ENCODE results near the gene RBPJ. TPM values are rescaled to one million over a fixed set of nuclear protein-coding genes. Genes with fewer than 3 reads are reported as not detected.

Gene RBPJ
- total RNA-seq, 4 donors from 2014 or later, result 42.9 to 238 (median 75.2) TPM

- H3K36me3 ChIP-seq, result no peaks in the 10 kb centered on the region
- no peak overlapping the region for H3K4me3 ChIP-seq
- TF ChIP-seq CTCF (IDR thresholded peaks at IDR 0.05) (no peak), POLR2A (IDR thresholded peaks at IDR 0.05) (no peak)
- no peaks in the 10 kb centered on the region for H3K9me3 ChIP-seq
- intact Hi-C loops (cut with DNase I; ENCODE audit: low total_unique reads), result loop anchor here (10.0 kb wide), 1 partner anchor 77 kb away; no protein-coding TSS in a partner anchor
- H3K4me1 ChIP-seq, result peaks cover 0 to 9% of the 10 kb centered on the region in 2 donors
- no peak for DNase-seq
- H3K27me3 ChIP-seq, result no peaks in the 10 kb centered on the region
- H3K27ac ChIP-seq, result no peak overlapping the region
These were observed 16.8 kb downstream of the RBPJ start for GRCh38 chr4:26337612-26338011.

GRCh38 chr4:26342328-26343037 is 21.7 kb downstream of the RBPJ start:
- Histone ChIP-seq H3K4me3 (no peak overlapping the region), H3K9me3 (no peaks in the 10 kb centered on the region), H3K4me1 (peaks cover 4 to 9% of the 10 kb centered on the region in 2 donors), H3K36me3 (no peaks in the 10 kb centered on the region), H3K27ac (peak overlapping the region in 1 of 2 donors; percentile 4), H3K27me3 (no peaks in the 10 kb centered on the region)
- no peak for TF ChIP-seq CTCF (IDR thresholded peaks at IDR 0.05)
- TF ChIP-seq POLR2A (IDR thresholded peaks at IDR 0.05), result no peak
- DNase-seq, result no peak
- intact Hi-C loops (cut with DNase I; ENCODE audit: low total_unique reads), result no loop called here

GRCh38 chr4:26343038-26343398 is 22.2 kb downstream of the RBPJ start:
- no peak for DNase-seq
- Histone ChIP-seq H3K9me3 (no peaks in the 10 kb centered on the region), H3K4me1 (peaks cover 4 to 9% of the 10 kb centered on the region in 2 donors), H3K36me3 (no peaks in the 10 kb centered on the region), H3K4me3 (no peak overlapping the region), H3K27ac (peak overlapping the region in 1 of 2 donors; percentile 4), H3K27me3 (no peaks in the 10 kb centered on the region)
- no peak for TF ChIP-seq CTCF (IDR thresholded peaks at IDR 0.05)
- TF ChIP-seq POLR2A (IDR thresholded peaks at IDR 0.05), result no peak
- intact Hi-C loops (cut with DNase I; ENCODE audit: low total_unique reads), result no loop called here

GRCh38 chr4:26344901-26345564 is 24.2 kb downstream of the RBPJ start:
- Histone ChIP-seq H3K4me3 (no peak overlapping the region), H3K9me3 (no peaks in the 10 kb centered on the region), H3K4me1 (peaks cover 4 to 9% of the 10 kb centered on the region in 2 donors), H3K36me3 (no peaks in the 10 kb centered on the region), H3K27ac (no peak overlapping the region), H3K27me3 (no peaks in the 10 kb centered on the region)
- intact Hi-C loops (cut with DNase I; ENCODE audit: low total_unique reads), result no loop called here
- no peak for TF ChIP-seq POLR2A (IDR thresholded peaks at IDR 0.05)
- no peak for TF ChIP-seq CTCF (IDR thresholded peaks at IDR 0.05)
- no peak for DNase-seq

GRCh38 chr4:26345565-26345938 is 24.7 kb downstream of the RBPJ start:
- no peaks in the 10 kb centered on the region for H3K9me3 ChIP-seq
- no peak overlapping the region for H3K4me3 ChIP-seq
- no peak for TF ChIP-seq POLR2A (IDR thresholded peaks at IDR 0.05)
- TF ChIP-seq CTCF (IDR thresholded peaks at IDR 0.05), result no peak
- H3K36me3 ChIP-seq, result no peaks in the 10 kb centered on the region
- DNase-seq, result no peak
- H3K27ac ChIP-seq, result no peak overlapping the region
- no peaks in the 10 kb centered on the region for H3K27me3 ChIP-seq
- peaks cover 4 to 9% of the 10 kb centered on the region in 2 donors for H3K4me1 ChIP-seq
- intact Hi-C loops (cut with DNase I; ENCODE audit: low total_unique reads), result no loop called here
